ENCODE measurements around the gene MRPL46.

Gene MRPL46

GRCh38 chr15:88467073-88467934 is at the start of gene MRPL46, which contains the start of gene MRPS11:
Gene MRPL46, minus strand, starts transcription at chr15:88467388. Its CDS starts 11 bp downstream, at chr15:88467377.
Gene MRPS11, plus strand, starts transcription at chr15:88467708. Its CDS starts 10 bp downstream, at chr15:88467718.
- H3K4me1 ChIP-seq (ENCODE audit: insufficient read depth, low read length), result peaks cover 22% of the 10 kb centered on the region
- no peaks in the 10 kb centered on the region for H3K9me3 ChIP-seq (ENCODE audit: low read length)
- peaks cover 28% of the 10 kb centered on the region for H3K36me3 ChIP-seq (ENCODE audit: insufficient read depth, low read length)
- no peaks in the 10 kb centered on the region for H3K27me3 ChIP-seq (ENCODE audit: insufficient read depth, low read length)
- peak within 1 kb of the TSS; percentile 94 for H3K4me3 ChIP-seq (ENCODE audit: low read length)
- peak within 1 kb of the TSS; percentile 44 for H2AFZ ChIP-seq (ENCODE audit: low read depth, low read length)

GRCh38 chr15:88513195-88513594 is 46.0 kb upstream of the MRPL46 start:
- H3K36me3 ChIP-seq (ENCODE audit: insufficient read depth, low read length), result peaks cover 69% of the 10 kb centered on the region
- no peak overlapping the region for H2AFZ ChIP-seq (ENCODE audit: low read depth, low read length)
- H3K9me3 ChIP-seq (ENCODE audit: low read length), result peaks cover 4% of the 10 kb centered on the region
- H3K4me3 ChIP-seq (ENCODE audit: low read length), result no peak overlapping the region
- no peaks in the 10 kb centered on the region for H3K4me1 ChIP-seq (ENCODE audit: insufficient read depth, low read length)
- no peaks in the 10 kb centered on the region for H3K27me3 ChIP-seq (ENCODE audit: insufficient read depth, low read length)

- Histone ChIP-seq H3K4me3 (ENCODE audit: low read length) (no peak overlapping the region), H2AFZ (ENCODE audit: low read depth, low read length) (no peak overlapping the region), H3K27me3 (ENCODE audit: insufficient read depth, low read length) (no peaks in the 10 kb centered on the region), H3K4me1 (ENCODE audit: insufficient read depth, low read length) (no peaks in the 10 kb centered on the region), H3K9me3 (ENCODE audit: low read length) (peaks cover 4% of the 10 kb centered on the region), H3K36me3 (ENCODE audit: insufficient read depth, low read length) (peaks cover 72% of the 10 kb centered on the region)
Observed at GRCh38 chr15:88512601-88513000, 45.4 kb upstream of the MRPL46 start.

- no peaks in the 10 kb centered on the region for H3K27me3 ChIP-seq (ENCODE audit: insufficient read depth, low read length)
- H3K9me3 ChIP-seq (ENCODE audit: low read length), result peaks cover 4% of the 10 kb centered on the region
- no peak overlapping the region for H2AFZ ChIP-seq (ENCODE audit: low read depth, low read length)
- no peaks in the 10 kb centered on the region for H3K4me1 ChIP-seq (ENCODE audit: insufficient read depth, low read length)
- peaks cover 74% of the 10 kb centered on the region for H3K36me3 ChIP-seq (ENCODE audit: insufficient read depth, low read length)
- H3K4me3 ChIP-seq (ENCODE audit: low read length), result no peak overlapping the region
Observed at GRCh38 chr15:88512078-88512477, 44.9 kb upstream of the MRPL46 start.

GRCh38 chr15:88511161-88511560 is 44.0 kb upstream of the MRPL46 start:
- no peak overlapping the region for H3K4me3 ChIP-seq (ENCODE audit: low read length)
- H3K4me1 ChIP-seq (ENCODE audit: insufficient read depth, low read length), result no peaks in the 10 kb centered on the region
- H3K9me3 ChIP-seq (ENCODE audit: low read length), result peaks cover 4% of the 10 kb centered on the region
- peaks cover 75% of the 10 kb centered on the region for H3K36me3 ChIP-seq (ENCODE audit: insufficient read depth, low read length)
- no peaks in the 10 kb centered on the region for H3K27me3 ChIP-seq (ENCODE audit: insufficient read depth, low read length)
- no peak overlapping the region for H2AFZ ChIP-seq (ENCODE audit: low read depth, low read length)

GRCh38 chr15:88509964-88510363 is 42.8 kb upstream of the MRPL46 start:
- H3K4me3 ChIP-seq (ENCODE audit: low read length), result no peak overlapping the region
- H3K36me3 ChIP-seq (ENCODE audit: insufficient read depth, low read length), result peaks cover 81% of the 10 kb centered on the region
- no peaks in the 10 kb centered on the region for H3K4me1 ChIP-seq (ENCODE audit: insufficient read depth, low read length)
- H3K27me3 ChIP-seq (ENCODE audit: insufficient read depth, low read length), result no peaks in the 10 kb centered on the region
- peaks cover 4% of the 10 kb centered on the region for H3K9me3 ChIP-seq (ENCODE audit: low read length)
- no peak overlapping the region for H2AFZ ChIP-seq (ENCODE audit: low read depth, low read length)

- peaks cover 81% of the 10 kb centered on the region for H3K36me3 ChIP-seq (ENCODE audit: insufficient read depth, low read length)
Observed at GRCh38 chr15:88509321-88509720, 42.1 kb upstream of the MRPL46 start.

GRCh38 chr15:88506628-88507027 is 39.4 kb upstream of the MRPL46 start:
- Histone ChIP-seq H3K27me3 (ENCODE audit: insufficient read depth, low read length) (no peaks in the 10 kb centered on the region), H3K36me3 (ENCODE audit: insufficient read depth, low read length) (peaks cover 75% of the 10 kb centered on the region), H3K4me1 (ENCODE audit: insufficient read depth, low read length) (no peaks in the 10 kb centered on the region), H3K4me3 (ENCODE audit: low read length) (no peak overlapping the region), H3K9me3 (ENCODE audit: low read length) (peaks cover 4% of the 10 kb centered on the region), H2AFZ (ENCODE audit: low read depth, low read length) (no peak overlapping the region)

More at GRCh38 chr15:88509321-88509720, 42.1 kb upstream of the MRPL46 start:
- Histone ChIP-seq H3K9me3 (ENCODE audit: low read length) (peaks cover 4% of the 10 kb centered on the region), H3K27me3 (ENCODE audit: insufficient read depth, low read length) (no peaks in the 10 kb centered on the region), H3K4me1 (ENCODE audit: insufficient read depth, low read length) (no peaks in the 10 kb centered on the region), H3K4me3 (ENCODE audit: low read length) (no peak overlapping the region), H2AFZ (ENCODE audit: low read depth, low read length) (no peak overlapping the region)

GRCh38 chr15:88505721-88506120 is 38.5 kb upstream of the MRPL46 start:
- Histone ChIP-seq H3K4me1 (ENCODE audit: insufficient read depth, low read length) (no peaks in the 10 kb centered on the region), H3K36me3 (ENCODE audit: insufficient read depth, low read length) (peaks cover 67% of the 10 kb centered on the region), H3K9me3 (ENCODE audit: low read length) (peaks cover 4% of the 10 kb centered on the region), H2AFZ (ENCODE audit: low read depth, low read length) (no peak overlapping the region), H3K4me3 (ENCODE audit: low read length) (no peak overlapping the region), H3K27me3 (ENCODE audit: insufficient read depth, low read length) (no peaks in the 10 kb centered on the region)

GRCh38 chr15:88504445-88504844 is 37.3 kb upstream of the MRPL46 start:
- no peak overlapping the region for H2AFZ ChIP-seq (ENCODE audit: low read depth, low read length)

GRCh38 chr15:88498996-88499395 is 31.8 kb upstream of the MRPL46 start:
- H3K9me3 ChIP-seq (ENCODE audit: low read length), result no peaks in the 10 kb centered on the region

More at GRCh38 chr15:88504445-88504844, 37.3 kb upstream of the MRPL46 start:
- Histone ChIP-seq H3K4me3 (ENCODE audit: low read length) (no peak overlapping the region), H3K9me3 (ENCODE audit: low read length) (peaks cover under 1% of the 10 kb centered on the region), H3K27me3 (ENCODE audit: insufficient read depth, low read length) (no peaks in the 10 kb centered on the region), H3K4me1 (ENCODE audit: insufficient read depth, low read length) (peaks cover 2% of the 10 kb centered on the region), H3K36me3 (ENCODE audit: insufficient read depth, low read length) (peaks cover 55% of the 10 kb centered on the region)

GRCh38 chr15:88497109-88497765 is 30.0 kb upstream of the MRPL46 start:
- Histone ChIP-seq H3K27me3 (ENCODE audit: insufficient read depth, low read length) (no peaks in the 10 kb centered on the region), H2AFZ (ENCODE audit: low read depth, low read length) (no peak overlapping the region), H3K4me3 (ENCODE audit: low read length) (no peak overlapping the region), H3K9me3 (ENCODE audit: low read length) (no peaks in the 10 kb centered on the region), H3K4me1 (ENCODE audit: insufficient read depth, low read length) (peaks cover 11% of the 10 kb centered on the region), H3K36me3 (ENCODE audit: insufficient read depth, low read length) (peaks cover 2% of the 10 kb centered on the region)

More at GRCh38 chr15:88498996-88499395, 31.8 kb upstream of the MRPL46 start:
- H2AFZ ChIP-seq (ENCODE audit: low read depth, low read length), result no peak overlapping the region
- H3K4me3 ChIP-seq (ENCODE audit: low read length), result no peak overlapping the region
- H3K36me3 ChIP-seq (ENCODE audit: insufficient read depth, low read length), result peaks cover 10% of the 10 kb centered on the region
- H3K27me3 ChIP-seq (ENCODE audit: insufficient read depth, low read length), result no peaks in the 10 kb centered on the region
- peaks cover 11% of the 10 kb centered on the region for H3K4me1 ChIP-seq (ENCODE audit: insufficient read depth, low read length)

GRCh38 chr15:88493844-88494243 is 26.7 kb upstream of the MRPL46 start:
- no peaks in the 10 kb centered on the region for H3K27me3 ChIP-seq (ENCODE audit: insufficient read depth, low read length)
- no peaks in the 10 kb centered on the region for H3K9me3 ChIP-seq (ENCODE audit: low read length)
- peaks cover 6% of the 10 kb centered on the region for H3K4me1 ChIP-seq (ENCODE audit: insufficient read depth, low read length)
- H2AFZ ChIP-seq (ENCODE audit: low read depth, low read length), result no peak overlapping the region
- no peak overlapping the region for H3K4me3 ChIP-seq (ENCODE audit: low read length)
- H3K36me3 ChIP-seq (ENCODE audit: insufficient read depth, low read length), result no peaks in the 10 kb centered on the region

Measured in neuron (in vitro differentiated cells).